GM12873 (cell line): ENCODE data around the gene CCL3.

ENCODE experiments used
- TF ChIP-seq, protein P1 (sequence below): IDR thresholded peaks from 2 replicates; pipeline ENCODE4 v1.5.1; 2012; ENCODE audit warnings: low read depth, mild to moderate bottlenecking, moderate library complexity, low read length, control low read depth; ENCODE audit not compliant: insufficient read depth; ENCODE audit errors: missing control alignments

CCL3 gene

DNA sequence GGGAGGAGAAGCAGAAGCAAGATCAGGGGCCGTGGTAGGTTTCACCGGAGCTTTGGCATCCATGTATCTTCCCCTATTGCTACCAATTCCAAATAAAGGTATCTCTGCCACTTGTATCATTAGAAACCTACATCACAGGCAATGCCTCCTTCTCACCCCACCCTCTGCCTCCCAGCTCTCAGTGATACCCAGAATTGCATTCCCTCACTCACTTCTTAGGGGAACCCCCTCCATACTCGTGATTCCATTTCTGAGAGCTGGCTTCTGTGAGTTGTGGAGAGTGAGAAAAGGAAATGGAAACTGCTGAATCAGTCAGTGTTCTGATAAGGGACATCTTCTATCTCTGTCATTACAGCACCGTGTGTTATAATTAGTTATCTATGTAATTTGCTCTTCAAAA, 2.3 kb upstream of the CCL3 start:
- TF ChIP-seq, protein P1, sequence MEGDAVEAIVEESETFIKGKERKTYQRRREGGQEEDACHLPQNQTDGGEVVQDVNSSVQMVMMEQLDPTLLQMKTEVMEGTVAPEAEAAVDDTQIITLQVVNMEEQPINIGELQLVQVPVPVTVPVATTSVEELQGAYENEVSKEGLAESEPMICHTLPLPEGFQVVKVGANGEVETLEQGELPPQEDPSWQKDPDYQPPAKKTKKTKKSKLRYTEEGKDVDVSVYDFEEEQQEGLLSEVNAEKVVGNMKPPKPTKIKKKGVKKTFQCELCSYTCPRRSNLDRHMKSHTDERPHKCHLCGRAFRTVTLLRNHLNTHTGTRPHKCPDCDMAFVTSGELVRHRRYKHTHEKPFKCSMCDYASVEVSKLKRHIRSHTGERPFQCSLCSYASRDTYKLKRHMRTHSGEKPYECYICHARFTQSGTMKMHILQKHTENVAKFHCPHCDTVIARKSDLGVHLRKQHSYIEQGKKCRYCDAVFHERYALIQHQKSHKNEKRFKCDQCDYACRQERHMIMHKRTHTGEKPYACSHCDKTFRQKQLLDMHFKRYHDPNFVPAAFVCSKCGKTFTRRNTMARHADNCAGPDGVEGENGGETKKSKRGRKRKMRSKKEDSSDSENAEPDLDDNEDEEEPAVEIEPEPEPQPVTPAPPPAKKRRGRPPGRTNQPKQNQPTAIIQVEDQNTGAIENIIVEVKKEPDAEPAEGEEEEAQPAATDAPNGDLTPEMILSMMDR = no peak

DNA sequence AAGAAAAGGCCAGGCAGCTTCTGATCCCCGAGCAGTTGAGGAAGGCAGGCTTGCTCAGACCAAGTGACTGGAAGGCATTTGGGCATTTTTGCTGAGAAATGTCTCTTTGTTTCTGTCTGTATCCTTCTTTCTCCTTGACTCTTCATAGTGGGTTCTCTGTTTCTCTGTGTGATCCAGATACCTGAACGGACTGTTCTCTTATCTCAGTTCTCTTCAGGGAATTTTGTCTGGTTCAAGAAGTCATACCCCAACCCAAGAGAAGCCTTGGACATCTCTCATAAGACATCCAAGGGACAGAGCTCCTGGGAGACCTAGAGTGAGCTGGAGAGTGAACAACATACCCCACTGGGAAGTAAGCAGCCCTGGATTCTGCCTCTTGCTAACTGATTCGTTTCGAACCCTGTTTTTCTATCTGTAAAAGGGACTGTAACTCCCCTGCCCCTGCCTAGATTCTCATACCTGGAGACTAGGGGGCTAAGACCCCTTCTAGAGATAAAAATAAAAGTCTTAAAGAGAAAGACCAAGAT, 541 bp downstream of the CCL3 start:
- TF ChIP-seq, protein P1 = no peak

DNA sequence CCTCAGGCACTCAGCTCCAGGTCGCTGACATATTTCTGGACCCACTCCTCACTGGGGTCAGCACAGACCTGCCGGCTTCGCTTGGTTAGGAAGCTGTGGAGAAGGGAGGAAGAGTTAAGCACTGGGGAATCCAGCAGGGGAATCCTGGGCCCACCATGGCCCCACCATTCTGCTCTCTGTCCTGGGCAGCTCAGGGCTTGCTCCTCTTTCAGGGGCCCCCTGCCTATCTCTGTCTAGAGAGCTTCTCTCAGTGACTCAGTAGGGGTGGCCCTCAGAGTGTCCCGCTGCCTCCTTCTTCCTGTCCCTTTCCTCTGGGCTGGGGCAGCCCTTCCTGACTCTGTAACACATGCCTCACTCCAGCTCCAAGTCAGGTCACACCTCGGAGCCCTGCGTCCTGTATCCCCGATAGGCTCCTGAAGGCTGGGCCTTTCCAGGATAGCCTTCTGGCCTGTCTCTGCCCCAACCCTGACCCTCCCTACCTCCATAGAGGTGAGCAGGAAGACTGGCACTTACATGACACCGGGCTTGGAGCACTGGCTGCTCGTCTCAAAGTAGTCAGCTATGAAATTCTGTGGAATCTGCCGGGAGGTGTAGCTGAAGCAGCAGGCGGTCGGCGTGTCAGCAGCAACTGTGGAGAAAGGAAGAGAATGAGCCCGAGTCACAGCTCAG, 1.1 kb downstream of the CCL3 start:
- TF ChIP-seq, protein P1 = no peak

DNA sequence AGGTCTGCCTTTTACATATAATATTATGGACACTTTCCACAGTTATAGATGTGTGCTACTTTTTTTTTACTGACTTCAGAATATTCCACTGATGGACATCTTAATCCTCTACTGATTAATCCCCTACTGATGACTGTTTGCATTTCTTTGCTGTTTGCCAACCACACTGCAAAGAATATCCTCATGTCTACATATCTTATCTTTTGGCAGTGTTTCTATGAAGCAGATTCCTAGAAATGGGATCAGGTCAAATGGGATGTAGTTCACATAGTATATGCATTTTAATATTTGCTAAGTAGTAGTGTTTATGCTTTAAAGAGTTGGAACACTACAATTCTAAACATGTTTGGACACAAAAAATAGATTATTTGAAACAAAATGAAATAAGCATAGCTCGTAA, 3.2 kb downstream of the CCL3 start:
- TF ChIP-seq, protein P1 = no peak

DNA sequence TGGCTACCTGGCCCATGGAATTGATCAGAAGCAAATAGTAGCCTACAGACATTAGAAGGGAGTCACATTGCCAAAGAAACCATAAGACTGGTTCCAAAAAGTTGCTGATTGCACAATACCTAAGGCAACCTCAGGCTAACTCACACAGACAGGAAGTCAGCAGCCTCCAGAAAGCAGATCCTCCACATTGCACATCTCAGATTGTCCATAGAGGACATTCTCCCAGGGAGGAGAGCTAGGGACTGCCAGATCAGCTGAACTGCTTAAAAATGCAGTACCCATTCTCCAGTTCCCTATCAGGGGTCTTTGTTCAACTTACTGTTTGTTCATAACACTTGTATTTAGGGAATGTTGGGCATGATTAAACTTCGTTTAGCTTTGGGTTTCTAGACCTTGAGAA, 4.2 kb downstream of the CCL3 start:
- TF ChIP-seq, protein P1 = no peak

DNA sequence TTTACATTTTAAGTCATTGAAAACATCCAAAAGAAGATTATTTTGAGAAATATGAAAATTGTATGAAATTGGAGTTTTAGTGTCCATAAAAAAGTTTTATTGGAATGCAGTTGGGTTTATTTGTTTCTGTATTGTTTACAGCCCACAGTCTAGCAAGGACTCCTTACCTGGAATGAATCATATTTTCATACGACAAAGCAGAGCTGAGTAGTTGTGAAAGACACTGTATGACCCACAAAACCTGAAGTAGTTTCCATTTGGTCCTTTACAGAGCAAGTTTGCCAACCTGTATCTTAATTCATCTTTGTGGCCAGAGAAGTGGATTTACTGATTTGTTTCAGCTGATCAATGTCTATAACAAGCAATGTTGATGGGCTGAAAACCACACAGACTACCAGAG, 15.6 kb downstream of the CCL3 start:
- TF ChIP-seq, protein P1 = no peak

DNA sequence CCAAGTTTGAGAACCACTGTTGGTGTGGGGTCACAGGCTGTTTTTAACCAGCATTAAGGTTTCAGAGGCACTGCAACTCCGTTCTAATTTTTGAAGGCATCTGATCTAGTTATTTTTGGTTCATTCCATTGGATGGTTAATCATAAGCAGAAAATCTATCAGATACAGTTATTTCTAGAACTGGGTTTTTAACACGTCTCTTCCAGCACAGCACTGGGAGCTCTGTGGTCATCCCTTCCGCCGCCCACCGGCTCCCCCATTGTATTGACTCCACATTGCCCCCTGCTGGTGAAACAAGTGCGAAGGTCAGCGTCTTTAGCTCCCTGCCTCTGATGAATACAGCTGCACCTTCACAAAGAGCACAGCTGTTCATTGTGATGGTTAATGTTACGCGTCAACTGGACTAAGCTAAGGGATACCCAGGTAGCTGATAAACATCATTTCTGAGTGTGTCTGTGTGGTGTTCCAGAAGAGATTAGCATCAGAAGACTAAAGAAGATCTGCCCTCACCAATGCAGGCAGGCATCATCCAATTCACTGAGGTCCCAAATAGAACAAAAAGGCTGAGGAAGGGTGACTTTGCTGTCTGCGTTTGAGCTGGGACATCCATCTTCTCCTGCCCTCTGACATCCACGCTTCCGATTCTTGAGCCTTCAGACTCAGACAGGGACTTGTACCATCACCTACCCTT, 17.4 kb downstream of the CCL3 start:
- TF ChIP-seq, protein P1 = peak; percentile 83
